Prostate gland (tissue), 2 donors: ENCODE measurements around the gene KSR2. TPM values are rescaled to one million over a fixed set of nuclear protein-coding genes. Genes with fewer than 3 reads are reported as not detected.

ENCODE experiments used
- DNase-seq: peaks from one replicate; pipeline ENCODE4 v3.0.0-alpha.2; 2019; ENCODE audit warnings: low spot score
- H3K27ac ChIP-seq, 2 donors: fragments of 200-600 bp; sonication (generic); 2 replicates each; pipeline ENCODE4 v1.5.1; 2017 to 2019
- H3K27me3 ChIP-seq: fragments of 200-600 bp; sonication (generic); replicated peaks from 2 replicates; pipeline ENCODE4 v1.5.1; 2019; ENCODE audit not compliant: insufficient read depth
- H3K36me3 ChIP-seq, 2 donors: fragments of 200-600 bp; sonication (generic); 1 replicate in 1 of 2; 2 replicates in 1 of 2; pipeline versions ENCODE4 v1.5.1 to v1.8.1; 2017 to 2019
- H3K4me1 ChIP-seq: fragments of 200-600 bp; sonication (generic); replicated peaks from 2 replicates; pipeline ENCODE4 v1.5.1; 2019
- H3K4me3 ChIP-seq, 2 donors: fragments of 200-600 bp; sonication (generic); 2 replicates each; pipeline ENCODE4 v1.5.1; 2017 to 2019
- H3K9me3 ChIP-seq: fragments of 200-600 bp; sonication (generic); 2 replicates; pipeline ENCODE4 v1.5.1; 2017
- POLR2A ChIP-seq: fragments of 450-650 bp; IDR thresholded peaks from one replicate; pipeline ENCODE4 v1.6.1; 2016; ENCODE audit warnings: antibody characterized with exemption, mild to moderate bottlenecking
- POLR2AphosphoS5 ChIP-seq: sonication (generic); formaldehyde crosslinking; IDR thresholded peaks from one replicate; pipeline ENCODE4 v1.6.1; 2017; ENCODE audit warnings: antibody characterized with exemption
- WGBS: methylation state at CpG from one replicate; pipeline ENCODE4 v1.1.5; 2018; 5-methylcytosine and 5-hydroxymethylcytosine counted together
- intact Hi-C: fragments of 100-400 bp; cut with DNase I; formaldehyde crosslinking; loops from one replicate; pipeline ENCODE4 v1.14.2; 2022
- total RNA-seq, 2 donors: library from RNA; depleted of rRNA; stranded (reverse); fragments of >200 nt; gene quantifications; one replicate each; pipeline ENCODE4 v1.1.0, GENCODE V29; 2016
- TF ChIP-seq, protein P1 (sequence below), 4 experiments: fragments of 200-600 bp in 2 of 4; fragments of 450-650 bp in 2 of 4; sonication (generic) in 2 of 4; IDR thresholded peaks; 1 replicate in 3 of 4; 2 replicates in 1 of 4; pipeline ENCODE4 v1.5.1; 2016 to 2019; ENCODE audit warnings: antibody characterized with exemption in 4 of 4, mild to moderate bottlenecking in 2 of 4, moderate library complexity in 2 of 4

The KSR2 gene
- total RNA-seq, 2 donors from 2014 or later = 1.0 to 1.7 TPM

GRCh38 chr12:117692512-117692911 is 276.3 kb downstream of the KSR2 start:
- H3K36me3 ChIP-seq = no peaks in the 10 kb centered on the region
- no peaks in the 10 kb centered on the region for H3K4me1 ChIP-seq
- no peak overlapping the region for H3K4me3 ChIP-seq
- TF ChIP-seq POLR2AphosphoS5 = no peak
- no peak for TF ChIP-seq POLR2A
- TF ChIP-seq, protein P1, sequence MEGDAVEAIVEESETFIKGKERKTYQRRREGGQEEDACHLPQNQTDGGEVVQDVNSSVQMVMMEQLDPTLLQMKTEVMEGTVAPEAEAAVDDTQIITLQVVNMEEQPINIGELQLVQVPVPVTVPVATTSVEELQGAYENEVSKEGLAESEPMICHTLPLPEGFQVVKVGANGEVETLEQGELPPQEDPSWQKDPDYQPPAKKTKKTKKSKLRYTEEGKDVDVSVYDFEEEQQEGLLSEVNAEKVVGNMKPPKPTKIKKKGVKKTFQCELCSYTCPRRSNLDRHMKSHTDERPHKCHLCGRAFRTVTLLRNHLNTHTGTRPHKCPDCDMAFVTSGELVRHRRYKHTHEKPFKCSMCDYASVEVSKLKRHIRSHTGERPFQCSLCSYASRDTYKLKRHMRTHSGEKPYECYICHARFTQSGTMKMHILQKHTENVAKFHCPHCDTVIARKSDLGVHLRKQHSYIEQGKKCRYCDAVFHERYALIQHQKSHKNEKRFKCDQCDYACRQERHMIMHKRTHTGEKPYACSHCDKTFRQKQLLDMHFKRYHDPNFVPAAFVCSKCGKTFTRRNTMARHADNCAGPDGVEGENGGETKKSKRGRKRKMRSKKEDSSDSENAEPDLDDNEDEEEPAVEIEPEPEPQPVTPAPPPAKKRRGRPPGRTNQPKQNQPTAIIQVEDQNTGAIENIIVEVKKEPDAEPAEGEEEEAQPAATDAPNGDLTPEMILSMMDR (IDR thresholded peaks at IDR 0.05) = no peak
- intact Hi-C loops = no loop called here
- 90% methylated on average over 2 of the region's 2 CpGs for WGBS
- no peaks in the 10 kb centered on the region for H3K27me3 ChIP-seq
- no peaks in the 10 kb centered on the region for H3K9me3 ChIP-seq
- no peak overlapping the region for H3K27ac ChIP-seq
- DNase-seq = no peak

- Histone ChIP-seq H3K4me1 (peaks cover under 1% of the 10 kb centered on the region), H3K27ac (no peak overlapping the region), H3K36me3 (no peaks in the 10 kb centered on the region), H3K4me3 (no peak overlapping the region), H3K27me3 (no peaks in the 10 kb centered on the region), H3K9me3 (no peaks in the 10 kb centered on the region)
- WGBS = 84% methylated on average over 1 of the region's 1 CpG
- intact Hi-C loops = no loop called here
- TF ChIP-seq, protein P1 (IDR thresholded peaks at IDR 0.05) = no peak
- TF ChIP-seq POLR2AphosphoS5 (no peak), POLR2A (no peak)
- DNase-seq = no peak
These were observed 278.9 kb downstream of the KSR2 start for GRCh38 chr12:117689857-117690256.

- DNase-seq = no peak
- Histone ChIP-seq H3K4me1 (peaks cover 2% of the 10 kb centered on the region), H3K27me3 (no peaks in the 10 kb centered on the region), H3K36me3 (no peaks in the 10 kb centered on the region), H3K27ac (no peak overlapping the region), H3K9me3 (no peaks in the 10 kb centered on the region), H3K4me3 (no peak overlapping the region)
- intact Hi-C loops = no loop called here
- TF ChIP-seq, protein P1 (IDR thresholded peaks at IDR 0.05) = no peak
- TF ChIP-seq POLR2AphosphoS5 (no peak), POLR2A (no peak)
- 82% methylated on average over 5 of the region's 5 CpGs for WGBS
These were observed 280.3 kb downstream of the KSR2 start for GRCh38 chr12:117688446-117688845.

- 27% methylated on average over 8 of the region's 8 CpGs for WGBS
- TF ChIP-seq, protein P1 (IDR thresholded peaks at IDR 0.05) = no peak
- no peak for TF ChIP-seq POLR2AphosphoS5
- no peak for TF ChIP-seq POLR2A
- no peak overlapping the region for H3K4me3 ChIP-seq
- no peaks in the 10 kb centered on the region for H3K27me3 ChIP-seq
- no peaks in the 10 kb centered on the region for H3K36me3 ChIP-seq
- H3K4me1 ChIP-seq = peaks cover 2% of the 10 kb centered on the region
- H3K9me3 ChIP-seq = no peaks in the 10 kb centered on the region
- intact Hi-C loops = no loop called here
- H3K27ac ChIP-seq = no peak overlapping the region
- DNase-seq = peak; percentile 22
These were observed 281.8 kb downstream of the KSR2 start for GRCh38 chr12:117686911-117687377.

GRCh38 chr12:117686210-117686609 is 282.6 kb downstream of the KSR2 start:
- no peak for DNase-seq
- Histone ChIP-seq H3K4me3 (no peak overlapping the region), H3K27ac (no peak overlapping the region), H3K27me3 (no peaks in the 10 kb centered on the region), H3K4me1 (peaks cover 2% of the 10 kb centered on the region), H3K36me3 (no peaks in the 10 kb centered on the region), H3K9me3 (no peaks in the 10 kb centered on the region)
- intact Hi-C loops = no loop called here
- TF ChIP-seq POLR2A = no peak
- no peak for TF ChIP-seq POLR2AphosphoS5
- TF ChIP-seq, protein P1 (IDR thresholded peaks at IDR 0.05) = no peak
- WGBS = 90% methylated on average over 1 of the region's 1 CpG
